ENCODE measurements around the gene POLD4. TPM values are rescaled to one million over a fixed set of nuclear protein-coding genes. Genes with fewer than 3 reads are reported as not detected.
"Not testable (repeated sequence)": the region's sequence is repeated elsewhere in the genome, so short reads cannot be mapped to it uniquely, and the experiment has no call there.

POLD4 gene
- total and polyA plus RNA-seq, 12 donors: 30.4 to 214 (median 43.5) TPM

- Histone ChIP-seq H3K4me1 (peaks cover 4 to 23% (median 17%) of the 10 kb centered on the region in 9 donors), H3K4me3 (no peak overlapping the region), H3K9me3 (no peaks in the 10 kb centered on the region), H3K27me3 (no peaks in the 10 kb centered on the region), H3K36me3 (peaks cover 0 to 11% (median 0%) of the 10 kb centered on the region in 9 donors), H3K27ac (no peak overlapping the region)
- WGBS, 2 donors: 88% methylated on average over 3 of the region's 3 CpGs
- TF ChIP-seq, protein P1, sequence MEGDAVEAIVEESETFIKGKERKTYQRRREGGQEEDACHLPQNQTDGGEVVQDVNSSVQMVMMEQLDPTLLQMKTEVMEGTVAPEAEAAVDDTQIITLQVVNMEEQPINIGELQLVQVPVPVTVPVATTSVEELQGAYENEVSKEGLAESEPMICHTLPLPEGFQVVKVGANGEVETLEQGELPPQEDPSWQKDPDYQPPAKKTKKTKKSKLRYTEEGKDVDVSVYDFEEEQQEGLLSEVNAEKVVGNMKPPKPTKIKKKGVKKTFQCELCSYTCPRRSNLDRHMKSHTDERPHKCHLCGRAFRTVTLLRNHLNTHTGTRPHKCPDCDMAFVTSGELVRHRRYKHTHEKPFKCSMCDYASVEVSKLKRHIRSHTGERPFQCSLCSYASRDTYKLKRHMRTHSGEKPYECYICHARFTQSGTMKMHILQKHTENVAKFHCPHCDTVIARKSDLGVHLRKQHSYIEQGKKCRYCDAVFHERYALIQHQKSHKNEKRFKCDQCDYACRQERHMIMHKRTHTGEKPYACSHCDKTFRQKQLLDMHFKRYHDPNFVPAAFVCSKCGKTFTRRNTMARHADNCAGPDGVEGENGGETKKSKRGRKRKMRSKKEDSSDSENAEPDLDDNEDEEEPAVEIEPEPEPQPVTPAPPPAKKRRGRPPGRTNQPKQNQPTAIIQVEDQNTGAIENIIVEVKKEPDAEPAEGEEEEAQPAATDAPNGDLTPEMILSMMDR (IDR thresholded peaks at IDR 0.05): no peak
- intact Hi-C loops (cut with DNase I): no loop called here
- ATAC-seq (no peak), DNase-seq (no peak)
Observed at GRCh38 chr11:67320011-67320410, 33.3 kb downstream of the POLD4 start.

DNA sequence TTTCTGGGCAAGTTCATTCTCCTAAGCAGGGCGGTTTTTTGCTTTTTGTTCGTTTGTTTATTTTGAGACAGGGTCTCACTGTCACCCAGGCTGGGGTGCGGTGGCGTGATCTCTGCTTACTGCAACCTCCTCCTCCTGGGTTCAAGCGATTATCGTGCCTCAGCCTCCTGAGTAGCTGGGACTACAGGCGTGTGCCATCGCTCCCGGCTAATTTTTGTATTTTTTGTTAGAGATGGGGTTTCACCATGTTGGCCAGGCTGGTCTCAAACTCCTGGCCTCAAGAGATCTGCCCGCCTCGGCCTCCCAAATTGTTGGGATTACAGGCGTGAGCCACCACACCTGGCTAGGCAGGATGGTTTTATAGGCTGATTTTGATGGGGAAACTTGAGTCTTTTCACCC is 34.5 kb downstream of the POLD4 start:
- ATAC-seq, H3K9me3 ChIP-seq, DNase-seq, H3K27ac ChIP-seq, H3K27me3 ChIP-seq: not testable (repeated sequence)
- 89 to 96% methylated on average over 12 of the region's 12 CpGs for WGBS, 2 donors
- peaks cover 4 to 23% (median 17%) of the 10 kb centered on the region in 9 donors for H3K4me1 ChIP-seq
- H3K36me3 ChIP-seq: peaks cover 0 to 11% (median 0%) of the 10 kb centered on the region in 9 donors
- intact Hi-C loops (cut with DNase I): loop anchor here in 5 of 10 donors (5.0 to 10.0 kb wide), 3 partner anchors 52 to 234 kb away; partner anchors contain the start of gene GRK2 (in 1 of the 5)
- H3K4me3 ChIP-seq: peak overlapping the region in 4 of 10 donors; percentile 68 to 94 (median 77)

GRCh38 chr11:67317888-67318555 is 35.3 kb downstream of the POLD4 start:
- no peaks in the 10 kb centered on the region for H3K9me3 ChIP-seq
- intact Hi-C loops (cut with DNase I): loop anchor here (1.0 to 10.0 kb wide), 11 partner anchors 29 to 233 kb away; partner anchors contain the start of genes GRK2 (in 8 of the 10) and ANKRD13D (in 1 of the 10)
- H3K4me3 ChIP-seq: peak overlapping the region; percentile 68 to 94 (median 78)
- peaks cover 4 to 23% (median 19%) of the 10 kb centered on the region in 9 donors for H3K4me1 ChIP-seq
- H3K36me3 ChIP-seq: peaks cover 0 to 7% (median 0%) of the 10 kb centered on the region in 9 donors
- ATAC-seq: peak in 6 of 8 donors; percentile 22 to 42 (median 32)
- 1% methylated on average over 53 of the region's 53 CpGs for WGBS, 2 donors
- H3K27me3 ChIP-seq: no peaks in the 10 kb centered on the region
- DNase-seq: no peak
- TF ChIP-seq, protein P1 (IDR thresholded peaks at IDR 0.05): no peak
- peak overlapping the region in 9 of 10 donors; percentile 84 to 97 (median 95) for H3K27ac ChIP-seq

DNA sequence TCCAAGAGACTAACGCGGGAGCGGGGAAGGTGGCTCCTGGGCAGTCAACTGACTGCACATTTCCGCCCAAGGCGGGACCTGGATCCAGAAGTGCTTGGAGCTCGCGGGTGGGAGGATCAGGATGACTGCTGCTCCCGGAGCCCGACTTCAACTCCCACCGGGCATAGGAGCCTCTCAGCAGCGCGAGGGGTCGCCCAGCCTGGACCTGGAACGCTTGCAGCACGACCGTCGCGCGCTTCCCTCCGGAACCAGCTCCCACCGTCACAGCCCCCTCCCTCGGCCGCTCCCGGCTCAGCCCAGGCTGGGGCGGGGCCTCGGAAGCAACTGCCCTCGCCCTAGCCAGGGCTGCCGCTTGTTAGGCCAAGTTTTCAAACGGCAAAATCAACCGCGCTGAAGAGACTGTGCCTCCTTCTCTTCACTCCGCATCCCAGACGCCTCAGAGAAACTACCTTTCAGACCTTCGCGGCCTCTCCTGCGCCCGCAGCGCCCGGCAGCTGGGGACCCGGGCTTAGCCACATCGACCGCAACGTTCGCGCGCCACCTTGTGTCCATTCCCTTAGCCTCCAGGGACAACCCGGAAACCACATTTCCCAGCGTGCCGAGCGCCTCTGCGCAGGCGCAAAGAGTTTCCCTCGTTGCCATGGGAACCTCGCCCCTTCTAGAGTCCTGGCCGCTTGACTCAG is 36.0 kb downstream of the POLD4 start:
- Histone ChIP-seq H3K9me3 (no peaks in the 10 kb centered on the region), H3K4me3 (peak overlapping the region; percentile 68 to 94 (median 78)), H3K27me3 (no peaks in the 10 kb centered on the region), H3K27ac (peak overlapping the region; percentile 84 to 97 (median 94)), H3K36me3 (peaks cover 0 to 6% (median 0%) of the 10 kb centered on the region in 9 donors), H3K4me1 (peaks cover 4 to 30% (median 19%) of the 10 kb centered on the region in 9 donors)
- peak; percentile 93 to 97 (median 96) for ATAC-seq
- 0% methylated on average over 55 of the region's 55 CpGs for WGBS, 2 donors
- DNase-seq: peak; percentile 96 to 97
- TF ChIP-seq, protein P1 (IDR thresholded peaks at IDR 0.05): peak; percentile 92 to 99 (median 97)
- intact Hi-C loops (cut with DNase I): loop anchor here (1.0 to 10.0 kb wide), 11 partner anchors 29 to 233 kb away; partner anchors contain the start of genes GRK2 (in 8 of the 10) and ANKRD13D (in 1 of the 10)
